ENCODE measurements around the gene GLT1D1. TPM values are rescaled to one million over a fixed set of nuclear protein-coding genes. Genes with fewer than 3 reads are reported as not detected.

The GLT1D1 gene
- total and polyA plus RNA-seq, 2 experiments from 2014 or later, result 0.83 to 2.7 TPM

GRCh38 chr12:129005829-129006228, 152.6 kb downstream of the GLT1D1 start:
- no peak for TF ChIP-seq CTCF (IDR thresholded peaks at IDR 0.05; ENCODE audit: low read depth, low read length)
- no peak overlapping the region for H3K27ac ChIP-seq
- H3K4me3 ChIP-seq, result no peak overlapping the region
- no peaks in the 10 kb centered on the region for H3K9me3 ChIP-seq (ENCODE audit: low read depth)
- H3K27me3 ChIP-seq, result no peaks in the 10 kb centered on the region
- no peak for DNase-seq (ENCODE audit: low read depth in 1 of 2, low spot score in 1 of 2)
- no peaks in the 10 kb centered on the region for H3K4me1 ChIP-seq (ENCODE audit: low read depth)
- no peaks in the 10 kb centered on the region for H3K36me3 ChIP-seq

- TF ChIP-seq CTCF (IDR thresholded peaks at IDR 0.05; ENCODE audit: low read depth, low read length), result no peak
- no peak overlapping the region for H3K4me3 ChIP-seq
These were observed 156.8 kb downstream of the GLT1D1 start for GRCh38 chr12:129009833-129010622.

GRCh38 chr12:129016159-129016558, 162.9 kb downstream of the GLT1D1 start:
- TF ChIP-seq CTCF (IDR thresholded peaks at IDR 0.05; ENCODE audit: low read depth, low read length), result no peak
- Histone ChIP-seq H3K27me3 (no peaks in the 10 kb centered on the region), H3K36me3 (no peaks in the 10 kb centered on the region), H3K9me3 (ENCODE audit: low read depth) (no peaks in the 10 kb centered on the region), H3K4me3 (no peak overlapping the region), H3K4me1 (ENCODE audit: low read depth) (no peaks in the 10 kb centered on the region), H3K27ac (no peak overlapping the region)
- no peak for DNase-seq (ENCODE audit: low read depth in 1 of 2, low spot score in 1 of 2)

More at GRCh38 chr12:129009833-129010622, 156.8 kb downstream of the GLT1D1 start:
- Histone ChIP-seq H3K27me3 (no peaks in the 10 kb centered on the region), H3K36me3 (no peaks in the 10 kb centered on the region), H3K9me3 (ENCODE audit: low read depth) (no peaks in the 10 kb centered on the region), H3K4me1 (ENCODE audit: low read depth) (no peaks in the 10 kb centered on the region), H3K27ac (no peak overlapping the region)
- no peak for DNase-seq (ENCODE audit: low read depth in 1 of 2, low spot score in 1 of 2)

GRCh38 chr12:129025055-129025454, 171.8 kb downstream of the GLT1D1 start:
- TF ChIP-seq CTCF (IDR thresholded peaks at IDR 0.05; ENCODE audit: low read depth, low read length), result no peak
- Histone ChIP-seq H3K4me3 (no peak overlapping the region), H3K4me1 (ENCODE audit: low read depth) (no peaks in the 10 kb centered on the region), H3K36me3 (no peaks in the 10 kb centered on the region), H3K27me3 (no peaks in the 10 kb centered on the region), H3K27ac (no peak overlapping the region), H3K9me3 (ENCODE audit: low read depth) (no peaks in the 10 kb centered on the region)
- DNase-seq (ENCODE audit: low read depth in 1 of 2, low spot score in 1 of 2), result no peak

- no peaks in the 10 kb centered on the region for H3K27me3 ChIP-seq
- no peak overlapping the region for H3K27ac ChIP-seq
- no peaks in the 10 kb centered on the region for H3K9me3 ChIP-seq (ENCODE audit: low read depth)
- no peaks in the 10 kb centered on the region for H3K36me3 ChIP-seq
- DNase-seq (ENCODE audit: low read depth in 1 of 2, low spot score in 1 of 2), result no peak
- H3K4me3 ChIP-seq, result no peak overlapping the region
- no peak for TF ChIP-seq CTCF (IDR thresholded peaks at IDR 0.05; ENCODE audit: low read depth, low read length)
- H3K4me1 ChIP-seq (ENCODE audit: low read depth), result no peaks in the 10 kb centered on the region
These were observed 175.6 kb downstream of the GLT1D1 start for GRCh38 chr12:129028844-129029243.

Other genes with a start within 250 kb of the GLT1D1 start
- 29.4 and 39.4 TPM in 2 replicates for gene SLC15A4, start 29.5 kb upstream of the GLT1D1 start, total RNA-seq
- gene SLC15A4, start 29.5 kb upstream of the GLT1D1 start, polyA plus RNA-seq, result 18.3 and 27.2 TPM in 2 replicates